Measurements from ENCODE around the gene IFITM5.

The IFITM5 gene

GRCh38 chr11:266676-267439 is 32.5 kb downstream of the IFITM5 start:
- DNase-seq (ENCODE audit: low spot score) = no peak

GRCh38 chr11:261624-262023 is 37.7 kb downstream of the IFITM5 start:
- DNase-seq (ENCODE audit: low spot score) = no peak

GRCh38 chr11:259413-259812 is 39.9 kb downstream of the IFITM5 start:
- no peak for DNase-seq (ENCODE audit: low spot score)

DNA sequence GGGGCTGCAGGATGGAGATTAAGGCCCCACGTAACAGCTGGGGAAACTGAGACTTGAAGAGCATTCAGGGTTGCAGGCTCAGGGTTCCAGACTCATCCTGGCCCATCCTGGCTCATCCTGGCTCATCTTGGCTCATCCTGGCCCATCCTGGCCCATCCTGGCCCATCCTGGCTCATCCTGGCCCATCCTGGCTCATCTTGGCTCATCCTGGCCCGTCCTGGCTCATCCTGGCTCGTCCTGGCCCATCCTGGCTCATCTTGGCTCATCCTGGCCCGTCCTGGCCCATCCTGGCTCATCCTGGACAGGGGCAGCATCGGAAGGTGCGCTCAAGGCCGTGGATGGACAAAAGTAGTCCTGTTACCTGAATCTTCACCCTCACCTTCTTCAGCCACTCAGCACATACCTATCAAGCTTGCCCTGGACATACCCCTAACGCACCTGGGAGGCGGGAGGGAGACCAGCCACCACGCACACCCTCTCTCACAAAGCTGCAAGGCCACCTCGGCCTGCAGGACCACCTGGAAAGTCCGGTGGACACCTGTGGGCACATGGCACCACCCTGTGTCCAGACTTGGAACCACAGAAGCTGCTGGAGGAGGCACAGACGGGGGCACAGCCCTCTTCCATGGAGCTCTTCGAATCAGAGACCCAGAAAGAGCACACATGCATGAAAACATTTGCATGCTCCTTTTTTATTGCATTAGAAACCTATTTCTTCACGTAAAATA is 41.4 kb downstream of the IFITM5 start:
- peak; percentile 11 for DNase-seq (ENCODE audit: low spot score)

DNA sequence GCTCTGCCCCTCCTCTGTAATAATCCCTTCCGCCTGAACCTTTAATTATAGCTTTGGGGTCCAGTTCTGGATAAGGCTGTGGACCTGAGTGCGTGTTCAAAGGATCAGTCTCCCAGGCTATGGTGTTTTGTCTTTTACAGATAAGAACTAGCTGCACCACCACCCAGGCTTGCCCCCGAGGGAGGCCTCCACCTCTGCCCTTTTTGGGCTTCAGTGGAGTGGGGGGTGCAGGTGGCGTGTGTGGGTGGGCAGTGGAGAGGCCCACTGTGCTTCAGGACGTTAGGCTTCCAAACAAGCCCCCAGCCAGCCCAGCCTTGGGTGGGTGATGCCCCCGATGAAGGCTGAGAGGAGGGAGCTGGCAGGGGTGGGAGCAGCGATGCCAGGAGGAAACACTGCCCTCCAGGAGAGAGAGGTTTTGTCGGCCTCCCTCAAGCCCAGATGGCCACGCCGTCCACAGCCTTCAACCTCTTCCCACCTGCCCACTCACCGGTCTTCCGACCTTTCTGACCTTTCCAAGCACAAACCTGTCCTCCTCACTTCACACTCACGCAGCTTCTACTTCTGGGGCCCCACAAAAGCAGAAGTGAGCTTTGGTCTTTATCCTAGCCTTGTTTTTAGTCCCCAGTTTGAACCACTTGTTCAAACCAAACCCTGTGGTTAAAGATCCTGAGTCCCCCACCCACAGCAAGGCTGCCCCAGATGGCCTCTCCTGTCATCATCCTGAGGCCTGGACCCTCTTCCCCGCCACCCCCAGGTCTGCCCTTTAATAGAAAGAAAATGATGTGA is 42.2 kb downstream of the IFITM5 start:
- no peak for DNase-seq (ENCODE audit: low spot score)

- no peak for DNase-seq (ENCODE audit: low spot score)
Observed at GRCh38 chr11:255816-256215, 43.5 kb downstream of the IFITM5 start.

DNA sequence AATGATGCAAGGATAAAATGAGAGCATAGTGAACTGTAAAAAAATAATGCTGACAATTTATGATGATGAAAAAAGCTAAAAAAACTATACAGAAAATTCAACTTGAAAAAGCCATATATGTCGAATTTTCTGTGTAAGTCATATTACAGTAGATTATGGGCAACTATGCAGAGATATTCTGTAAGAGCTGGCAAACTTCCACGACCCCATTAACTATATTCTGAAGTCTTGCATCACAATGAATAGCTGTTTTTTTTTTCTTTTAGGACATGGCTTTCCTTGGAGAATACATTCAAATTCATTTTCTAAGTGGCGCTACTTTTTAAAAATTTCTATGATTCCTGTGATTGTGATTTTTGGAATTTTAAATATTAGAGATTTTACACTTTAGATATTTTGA is 44.1 kb downstream of the IFITM5 start:
- DNase-seq (ENCODE audit: low spot score) = no peak

- no peak for DNase-seq (ENCODE audit: low spot score)
Observed at GRCh38 chr11:253886-254270, 45.4 kb downstream of the IFITM5 start.

DNA sequence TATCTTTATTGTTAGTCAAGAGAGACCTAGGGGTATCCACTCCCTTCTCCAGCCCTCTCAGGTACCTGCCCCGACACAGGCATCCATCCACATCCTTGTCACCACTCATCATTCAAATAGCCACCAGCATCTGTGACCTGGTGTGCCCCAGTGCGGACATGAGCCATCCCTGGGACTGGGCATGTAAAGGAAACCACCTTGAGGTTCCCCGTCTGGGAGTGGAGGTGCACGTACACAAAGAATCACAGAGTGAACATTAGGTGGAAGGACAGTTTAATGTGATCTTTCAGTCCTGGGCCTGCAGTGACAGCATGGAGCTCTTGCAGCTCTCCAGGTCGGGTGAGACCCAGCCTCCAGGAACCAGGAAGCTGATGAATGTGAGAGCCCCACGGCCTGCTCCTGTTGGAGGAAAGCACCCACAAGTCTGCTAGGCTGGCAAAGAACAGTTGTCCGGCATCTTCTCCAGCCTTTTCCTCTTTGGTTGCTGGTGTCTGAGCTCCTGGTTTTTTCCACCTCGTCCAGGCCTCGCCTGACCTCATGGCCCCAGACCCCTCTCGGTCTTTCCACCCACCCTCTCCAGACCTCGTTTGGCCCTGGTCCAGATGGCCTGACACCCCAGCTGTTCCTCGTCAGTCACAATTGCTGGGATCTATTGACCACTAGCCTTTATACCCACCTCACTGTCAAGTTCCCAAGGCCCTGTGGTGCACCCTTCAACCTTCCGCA is 46.0 kb downstream of the IFITM5 start:
- DNase-seq (ENCODE audit: low spot score) = no peak

- DNase-seq (ENCODE audit: low spot score) = no peak
Observed at GRCh38 chr11:252666-253065, 46.7 kb downstream of the IFITM5 start.

DNA sequence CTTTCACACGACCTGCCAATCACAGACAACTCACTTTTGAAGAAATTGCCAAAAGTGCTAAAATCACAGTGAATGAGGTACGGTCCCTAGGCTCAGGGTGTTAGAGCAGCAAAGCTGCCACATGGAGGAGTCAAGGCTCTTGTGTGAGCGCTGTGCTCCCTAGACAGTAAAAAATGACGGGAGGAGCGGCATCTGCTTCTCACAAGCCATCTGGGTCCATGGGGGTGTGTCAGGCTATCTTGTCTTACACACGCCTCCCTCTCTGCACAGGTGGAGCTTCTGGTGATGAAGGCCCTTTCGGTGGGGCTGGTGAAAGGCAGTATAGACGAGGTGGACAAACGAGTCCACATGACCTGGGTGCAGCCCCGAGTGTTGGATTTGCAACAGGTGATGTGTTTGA is 47.8 kb downstream of the IFITM5 start:
- no peak for DNase-seq (ENCODE audit: low spot score)

DNA sequence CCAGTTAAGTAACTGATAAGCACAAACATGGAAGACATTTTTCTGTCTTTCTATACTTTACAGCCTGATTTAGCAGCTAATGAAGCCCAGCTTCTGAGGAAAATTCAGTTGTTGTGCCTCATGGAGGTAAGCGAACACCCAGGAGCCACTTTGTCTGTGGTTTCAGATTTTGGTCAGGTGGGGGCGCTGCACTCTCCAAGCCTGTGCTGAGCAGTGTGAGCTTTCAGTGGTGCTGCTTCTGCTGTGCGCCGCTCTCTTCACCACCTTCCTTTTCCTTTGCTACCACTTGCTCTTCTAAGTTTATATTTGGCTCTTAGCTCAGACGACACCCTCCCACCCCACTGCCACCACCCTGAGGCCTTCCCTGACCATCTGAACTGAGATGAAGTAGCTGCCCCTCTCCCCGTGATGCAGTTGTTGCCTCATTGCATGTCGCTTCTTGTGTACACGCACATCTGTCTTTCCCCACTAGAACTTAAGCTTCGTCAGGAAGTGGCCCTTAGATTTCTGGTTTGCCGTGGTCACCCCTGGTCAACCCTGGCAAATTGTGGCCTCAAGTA is 48.5 kb downstream of the IFITM5 start:
- peak; percentile 44 for DNase-seq (ENCODE audit: low spot score)

- DNase-seq (ENCODE audit: low spot score) = no peak
Observed at GRCh38 chr11:250274-250673, 49.1 kb downstream of the IFITM5 start.

DNA sequence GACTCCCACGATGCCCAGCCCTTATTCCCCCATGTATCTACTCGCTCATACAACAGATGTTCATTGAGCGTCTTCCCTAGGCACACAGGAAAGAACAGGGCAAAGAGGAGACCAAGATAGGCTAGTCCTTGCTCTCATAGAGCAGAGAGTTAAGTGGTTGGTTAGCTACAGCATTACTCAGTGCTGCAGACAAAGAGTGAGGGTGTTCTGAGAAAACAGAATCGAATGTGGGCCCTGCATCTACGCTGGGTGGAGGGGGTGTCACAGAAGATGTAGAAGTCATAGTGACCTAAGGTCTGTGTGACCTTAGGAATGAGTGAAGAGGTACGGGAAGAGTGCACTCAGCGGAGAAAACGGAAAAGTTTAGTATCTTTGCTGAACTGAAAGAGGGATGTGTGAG is 50.3 kb downstream of the IFITM5 start:
- no peak for DNase-seq (ENCODE audit: low spot score)
